H9 (cell line): ENCODE data around the gene ACOT8. TPM values are rescaled to one million over a fixed set of nuclear protein-coding genes. Genes with fewer than 3 reads are reported as not detected.

Source experiments
- DNase-seq: peaks from one replicate; pipeline ENCODE4 v3.0.0-alpha.2; 2017
- H2AFZ ChIP-seq: one replicate; pipeline ENCODE4 v1.6.1; 2013; ENCODE audit warnings: mild to moderate bottlenecking, low read length, control low read depth, moderate library complexity
- H2AK5ac ChIP-seq: 2 replicates; pipeline ENCODE4 v1.6.1; 2013; ENCODE audit warnings: low read length, control low read depth, mixed read lengths; ENCODE audit not compliant: insufficient read length
- H2BK120ac ChIP-seq: one replicate; pipeline ENCODE4 v1.6.1; 2013; ENCODE audit warnings: low read depth, mild to moderate bottlenecking, low read length, control low read depth, inconsistent platforms; ENCODE audit not compliant: poor library complexity, severe bottlenecking
- H2BK12ac ChIP-seq: 2 replicates; pipeline ENCODE4 v1.6.1; 2013; ENCODE audit warnings: low read length, control low read depth, mixed read lengths, low read depth; ENCODE audit not compliant: insufficient read length
- H2BK15ac ChIP-seq: 2 replicates; pipeline ENCODE4 v1.6.1; 2013; ENCODE audit warnings: low read depth, low read length, control low read depth
- H2BK20ac ChIP-seq: one replicate; pipeline ENCODE4 v1.6.1; 2013; ENCODE audit warnings: low read depth, mild to moderate bottlenecking, low read length, control low read depth, inconsistent platforms; ENCODE audit not compliant: poor library complexity, severe bottlenecking
- H2BK5ac ChIP-seq: 2 replicates; pipeline ENCODE4 v1.6.1; 2013; ENCODE audit warnings: low read length, control low read depth, mixed read lengths; ENCODE audit not compliant: insufficient read length
- H3K14ac ChIP-seq: 2 replicates; pipeline ENCODE4 v1.6.1; 2013; ENCODE audit warnings: low read length, control low read depth; ENCODE audit not compliant: insufficient read depth
- H3K18ac ChIP-seq: 2 replicates; pipeline ENCODE4 v1.6.1; 2013; ENCODE audit warnings: low read depth, mild to moderate bottlenecking, mixed read lengths, low read length, control low read depth; ENCODE audit not compliant: insufficient read length
- H3K23ac ChIP-seq: 2 replicates; pipeline ENCODE4 v1.6.1; 2013; ENCODE audit warnings: low read length, control low read depth, mixed read lengths, low read depth; ENCODE audit not compliant: insufficient read length
- H3K23me2 ChIP-seq: 2 replicates; pipeline ENCODE4 v1.6.1; 2013; ENCODE audit warnings: low read depth, mild to moderate bottlenecking, mixed read lengths, low read length, control low read depth; ENCODE audit not compliant: insufficient read length, poor library complexity, severe bottlenecking
- H3K27ac ChIP-seq: 2 replicates; pipeline ENCODE4 v1.5.1; 2013; ENCODE audit warnings: low read length, control low read depth, mixed read lengths, low read depth; ENCODE audit not compliant: insufficient read length
- H3K27me3 ChIP-seq: 2 replicates; pipeline ENCODE4 v1.6.1; 2013; ENCODE audit warnings: low read length, control low read depth, inconsistent platforms; ENCODE audit not compliant: insufficient read depth
- H3K4ac ChIP-seq: 2 replicates; pipeline ENCODE4 v1.6.1; 2013; ENCODE audit warnings: low read depth, mild to moderate bottlenecking, control low read depth, inconsistent platforms, low read length, moderate library complexity
- H3K4me1 ChIP-seq: 2 replicates; pipeline ENCODE4 v1.6.1; 2013; ENCODE audit warnings: low read length, control low read depth, inconsistent platforms; ENCODE audit not compliant: insufficient read depth
- H3K4me2 ChIP-seq: 2 replicates; pipeline ENCODE4 v1.6.1; 2013; ENCODE audit warnings: low read length, control low read depth, mixed read lengths; ENCODE audit not compliant: insufficient read length, insufficient read depth
- H3K56ac ChIP-seq: 2 replicates; pipeline ENCODE4 v1.6.1; 2013; ENCODE audit warnings: low read depth, mild to moderate bottlenecking, mixed read lengths, low read length, control low read depth; ENCODE audit not compliant: insufficient read length
- H3K79me1 ChIP-seq: 2 replicates; pipeline ENCODE4 v1.6.1; 2013; ENCODE audit warnings: low read depth, mild to moderate bottlenecking, moderate library complexity, low read length, control low read depth, inconsistent platforms; ENCODE audit not compliant: insufficient read depth, poor library complexity, severe bottlenecking
- H3K79me2 ChIP-seq: 2 replicates; pipeline ENCODE4 v1.6.1; 2013; ENCODE audit warnings: low read length, control low read depth, inconsistent platforms; ENCODE audit not compliant: insufficient read depth
- H3K9ac ChIP-seq: 2 replicates; pipeline ENCODE4 v1.6.1; 2013; ENCODE audit warnings: low read length, control low read depth, mixed read lengths; ENCODE audit not compliant: insufficient read length; ENCODE audit errors: extremely low read depth
- H3K9me3 ChIP-seq: one replicate; pipeline ENCODE4 v1.6.1; 2013; ENCODE audit warnings: low read depth, low read length, inconsistent platforms; ENCODE audit not compliant: control insufficient read depth
- H3T11ph ChIP-seq: one replicate; pipeline ENCODE4 v1.6.1; 2013; ENCODE audit warnings: mild to moderate bottlenecking, low read length, control low read depth, inconsistent platforms
- H4K20me1 ChIP-seq: one replicate; pipeline ENCODE4 v1.6.1; 2013; ENCODE audit not compliant: control insufficient read depth, insufficient read length, insufficient read depth
- H4K5ac ChIP-seq: 2 replicates; pipeline ENCODE4 v1.6.1; 2013; ENCODE audit warnings: low read depth, mild to moderate bottlenecking, mixed read lengths, low read length, control low read depth; ENCODE audit not compliant: insufficient read length
- H4K8ac ChIP-seq: replicated peaks from 2 replicates; pipeline ENCODE4 v1.6.1; 2013; ENCODE audit warnings: low read length, control low read depth, mixed read lengths, low read depth; ENCODE audit not compliant: insufficient read length
- H4K91ac ChIP-seq: 2 replicates; pipeline ENCODE4 v1.6.1; 2013; ENCODE audit warnings: low read depth, mild to moderate bottlenecking, moderate library complexity, mixed read lengths, low read length, control low read depth; ENCODE audit not compliant: insufficient read length
- H3K27ac Mint-ChIP-seq, 3 experiments: 2 replicates in 2 of 3; 3 replicates in 1 of 3; pipeline ENCODE4 v1.8.0; 2020 to 2021; ENCODE audit warnings: mixed read lengths in 3 of 3, mild to moderate bottlenecking in 1 of 3, moderate library complexity in 1 of 3
- H3K27me3 Mint-ChIP-seq: 2 replicates; pipeline ENCODE4 v1.8.0; 2021; ENCODE audit warnings: low read depth, mild to moderate bottlenecking, moderate library complexity, mixed read lengths
- H3K36me3 Mint-ChIP-seq, 3 experiments: 2 replicates in 2 of 3; 3 replicates in 1 of 3; pipeline ENCODE4 v1.8.0; 2020 to 2021; ENCODE audit warnings: low read depth in 3 of 3, mixed read lengths in 3 of 3; ENCODE audit not compliant: insufficient read depth in 1 of 3
- H3K4me1 Mint-ChIP-seq, 2 experiments: 2 replicates each; pipeline ENCODE4 v1.8.0; 2020; ENCODE audit warnings: mixed read lengths in 2 of 2
- H3K4me3 Mint-ChIP-seq, 2 experiments: 2 replicates in 1 of 2; 3 replicates in 1 of 2; pipeline ENCODE4 v1.8.0; 2020 to 2021; ENCODE audit warnings: mild to moderate bottlenecking in 2 of 2, mixed read lengths in 2 of 2, moderate library complexity in 1 of 2
- H3K9me3 Mint-ChIP-seq, 2 experiments: 2 replicates in 1 of 2; 3 replicates in 1 of 2; pipeline ENCODE4 v1.8.0; 2020; ENCODE audit warnings: mild to moderate bottlenecking in 2 of 2, mixed read lengths in 2 of 2, moderate library complexity in 1 of 2
- CTCF ChIP-seq: fragments of 200-600 bp; sonication (generic); conservative IDR thresholded peaks from 3 replicates; pipeline ENCODE4 v1.8.0; 2021; ENCODE audit warnings: antibody characterized with exemption, mild to moderate bottlenecking
- WGBS: extraction: QIAGEN DNeasy Blood & Tissue Kit; methylation state at CpG from one replicate; pipeline ENCODE4 v1.1.7; 2013; ENCODE audit warnings: missing lambda C conversion rate, low lambda C conversion rate, mixed read lengths; ENCODE audit not compliant: insufficient read length; ENCODE audit errors: extremely low coverage; 5-methylcytosine and 5-hydroxymethylcytosine counted together
- total RNA-seq: library from RNA; stranded (reverse); gene quantifications from 2 replicates; pipeline ENCODE4 v1.2.1, GENCODE V29; 2021

The ACOT8 gene
- total RNA-seq, 1 experiment from 2014 or later: 26.7 TPM

- Histone ChIP-seq H4K20me1 (no peaks in the 10 kb centered on the region), H4K91ac (no peak overlapping the region), H3K4ac (no peak overlapping the region), H3K23me2 (peaks cover 12% of the 10 kb centered on the region), H3K4me2 (no peak overlapping the region), H3K79me1 (no peaks in the 10 kb centered on the region), H3K23ac (no peak overlapping the region), H3K9ac (no peak overlapping the region), H2AK5ac (no peak overlapping the region), H3K18ac (no peak overlapping the region), H3K27me3 (no peaks in the 10 kb centered on the region), H3K56ac (no peak overlapping the region), H2BK12ac (no peak overlapping the region), H3K4me1 (no peaks in the 10 kb centered on the region), H3K14ac (no peak overlapping the region), H3K9me3 (no peaks in the 10 kb centered on the region), H3K27ac (no peak overlapping the region), H2AFZ (no peak overlapping the region), H4K8ac (no peak overlapping the region), H3K79me2 (no peaks in the 10 kb centered on the region), H2BK15ac (no peak overlapping the region), H2BK5ac (no peak overlapping the region), H3T11ph (no peak overlapping the region), H2BK20ac (no peak overlapping the region), H2BK120ac (no peak overlapping the region), H4K5ac (no peak overlapping the region)
- Mint-ChIP-seq H3K9me3 (no peaks in the 10 kb centered on the region; a peak in 1 of 5 replicates), H3K27ac (peak overlapping the region in 1 of 3 experiments; percentile 16; a peak in 1 of 7 replicates), H3K4me3 (no peak overlapping the region), H3K27me3 (no peaks in the 10 kb centered on the region), H3K4me1 (peaks cover 0 to 12% of the 10 kb centered on the region in 2 experiments; a peak in 3 of 4 replicates), H3K36me3 (peaks cover 19 to 35% (median 24%) of the 10 kb centered on the region in 3 experiments)
- no peak for DNase-seq
- no peak for TF ChIP-seq CTCF
- no CpG with 5 or more reads among the region's 19 CpGs for WGBS
Observed at GRCh38 chr20:45886590-45887345, 29.6 kb upstream of the ACOT8 start.
